ENCODE data around the gene C8G.

DNA sequence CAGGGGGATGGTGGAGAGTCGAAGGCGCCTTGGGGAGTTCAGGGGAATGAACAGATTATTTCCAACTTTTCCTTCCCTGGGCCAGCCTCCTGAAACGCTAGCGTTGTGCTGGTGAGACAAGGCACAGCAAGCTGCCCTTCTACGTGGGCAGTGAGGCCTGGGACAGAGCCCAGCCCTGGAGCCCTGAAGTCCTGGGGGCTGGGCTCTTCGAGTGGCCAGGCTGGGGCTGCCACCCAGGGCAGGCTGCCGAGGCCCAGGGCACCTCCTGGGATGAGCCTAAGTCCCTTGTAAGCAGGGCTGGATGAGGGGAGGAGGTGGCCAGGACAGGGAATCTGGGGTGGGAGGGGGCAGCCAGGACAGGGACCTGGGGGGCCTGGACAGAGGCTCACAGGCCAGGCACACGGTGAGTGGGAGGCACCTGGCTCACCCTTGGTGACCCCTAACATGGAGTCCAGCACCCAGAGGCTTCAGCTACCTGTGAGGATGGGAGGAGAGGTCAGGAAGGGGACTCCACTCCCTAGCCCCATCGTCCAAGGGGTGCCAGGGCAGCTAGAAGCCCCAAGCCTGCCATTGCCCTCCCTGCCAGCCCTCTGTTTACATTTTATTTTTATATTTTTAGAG lies 5.7 kb downstream of the C8G start:
- no peak for TF ChIP-seq TAF1 (IDR thresholded peaks at IDR 0.05; ENCODE audit: borderline replicate concordance, low read depth, low read length)
- no peak for TF ChIP-seq POLR2A (IDR thresholded peaks at IDR 0.05; ENCODE audit: low read depth, low read length)
- TF ChIP-seq POLR2AphosphoS5 (IDR thresholded peaks at IDR 0.05; ENCODE audit: low read depth, low read length) = no peak
